Suppressor macrophage treated with lipopolysaccharide for 1 hour (primary cell): ENCODE results near the gene ADTRP.
"Not testable (repeated sequence)": the region's sequence is repeated elsewhere in the genome, so short reads cannot be mapped to it uniquely, and the experiment has no call there.

Source experiments
- DNase-seq, 3 donors: peaks; one replicate each; pipeline ENCODE4 v3.0.0-alpha.2; 2020 to 2022

The ADTRP gene

GRCh38 chr6:11689847-11690246 lies 88.8 kb downstream of the ADTRP start:
- no peak for DNase-seq

GRCh38 chr6:11689400-11689799 lies 89.2 kb downstream of the ADTRP start:
- not testable (repeated sequence) for DNase-seq

GRCh38 chr6:11688425-11688709 lies 90.2 kb downstream of the ADTRP start:
- DNase-seq: no peak

GRCh38 chr6:11685481-11686093 lies 93.0 kb downstream of the ADTRP start:
- no peak for DNase-seq

- no peak for DNase-seq
These were observed 93.6 kb downstream of the ADTRP start for GRCh38 chr6:11684901-11685480.

- peak; percentile 59 to 91 (median 90) for DNase-seq
These were observed 94.7 kb downstream of the ADTRP start for GRCh38 chr6:11683871-11684270.

GRCh38 chr6:11682561-11682975 lies 96.0 kb downstream of the ADTRP start:
- peak in 2 of 3 donors; percentile 41 to 52 for DNase-seq

GRCh38 chr6:11681770-11682169 lies 96.8 kb downstream of the ADTRP start:
- DNase-seq: no peak

GRCh38 chr6:11681357-11681756 lies 97.2 kb downstream of the ADTRP start:
- no peak for DNase-seq

- DNase-seq: not testable (repeated sequence)
These were observed 98.1 kb downstream of the ADTRP start for GRCh38 chr6:11680479-11680878.

- DNase-seq: no peak
These were observed 99.5 kb downstream of the ADTRP start for GRCh38 chr6:11679099-11679498.

- peak in 2 of 3 donors; percentile 29 to 66 for DNase-seq
These were observed 103.0 kb downstream of the ADTRP start for GRCh38 chr6:11675601-11676000.

- no peak for DNase-seq
These were observed 105.9 kb downstream of the ADTRP start for GRCh38 chr6:11672669-11673068.

- no peak for DNase-seq
These were observed 106.3 kb downstream of the ADTRP start for GRCh38 chr6:11672256-11672655.

GRCh38 chr6:11669696-11670095 lies 108.9 kb downstream of the ADTRP start:
- peak in 2 of 3 donors; percentile 25 to 33 for DNase-seq

GRCh38 chr6:11668455-11668854 lies 110.1 kb downstream of the ADTRP start:
- peak in 1 of 3 donors; percentile 28 for DNase-seq

- DNase-seq: no peak
These were observed 110.7 kb downstream of the ADTRP start for GRCh38 chr6:11667876-11668275.

GRCh38 chr6:11665604-11666326 lies 112.8 kb downstream of the ADTRP start:
- peak; percentile 29 to 59 (median 34) for DNase-seq
